MM.1S (cell line): ENCODE data around the gene RHBG.

Experiments used
- CTCF ChIP-seq: fragments of 300-600 bp; sonication (generic); IDR thresholded peaks from 2 replicates; pipeline ENCODE4 v1.5.1; 2016; ENCODE audit warnings: antibody characterized with exemption, low read length, mixed read lengths
- EZH2 ChIP-seq: fragments of 300-600 bp; sonication (generic); optimal IDR thresholded peaks from 2 replicates; pipeline ENCODE3; 2017; ENCODE audit warnings: low read depth, mild to moderate bottlenecking, antibody characterized with exemption, low read length, mixed read lengths

- no peak for TF ChIP-seq CTCF
- TF ChIP-seq EZH2: peak; percentile 76
These were observed 18.8 kb downstream of the RHBG start for GRCh38 chr1:156387870-156388173.
